Skeletal muscle tissue (tissue), 4 donors: Measurements from ENCODE around the gene MRPS25. TPM values are rescaled to one million over a fixed set of nuclear protein-coding genes. Genes with fewer than 3 reads are reported as not detected.
A peak's percentile ranks its signal among the peaks of the same experiment; 100 is the strongest.

Experiments used
- H3K27ac ChIP-seq: one replicate; pipeline ENCODE4 v1.7.0; 2013; ENCODE audit warnings: mild to moderate bottlenecking, low read depth, low read length, inconsistent platforms
- H3K27me3 ChIP-seq, 3 donors: one replicate each; pipeline ENCODE4 v1.7.0; 2013; ENCODE audit warnings: low read length in 3 of 3; ENCODE audit not compliant: control insufficient read depth in 3 of 3, insufficient read depth in 3 of 3
- H3K36me3 ChIP-seq, 3 donors: one replicate each; pipeline ENCODE4 v1.7.0; 2013; ENCODE audit warnings: low read length in 3 of 3; ENCODE audit not compliant: control insufficient read depth in 3 of 3, insufficient read depth in 3 of 3
- H3K4me1 ChIP-seq, 3 donors: one replicate each; pipeline ENCODE4 v1.7.0; 2013; ENCODE audit warnings: low read length in 3 of 3, mild to moderate bottlenecking in 3 of 3; ENCODE audit not compliant: control insufficient read depth in 3 of 3, insufficient read depth in 3 of 3
- H3K4me3 ChIP-seq, 3 donors: one replicate each; pipeline ENCODE4 v1.7.0; 2013; ENCODE audit warnings: low read length in 3 of 3
- H3K9ac ChIP-seq, 3 donors: one replicate each; pipeline ENCODE4 v1.7.0; 2013; ENCODE audit warnings: low read length in 3 of 3, mild to moderate bottlenecking in 3 of 3, moderate library complexity in 2 of 3, low read depth in 1 of 3
- H3K9me3 ChIP-seq, 3 donors: one replicate each; pipeline ENCODE4 v1.7.0; 2013; ENCODE audit warnings: low read length in 3 of 3; ENCODE audit not compliant: control insufficient read depth in 3 of 3
- total RNA-seq: library from RNA; depleted of rRNA; stranded (reverse); fragments of >200 nt; gene quantifications from one replicate; pipeline ENCODE4 v1.2.3, GENCODE V29; 2014
- donor health status: Osteomylitis.

The MRPS25 gene
- total RNA-seq, 1 donor from 2014 or later: 8.4 TPM

DNA sequence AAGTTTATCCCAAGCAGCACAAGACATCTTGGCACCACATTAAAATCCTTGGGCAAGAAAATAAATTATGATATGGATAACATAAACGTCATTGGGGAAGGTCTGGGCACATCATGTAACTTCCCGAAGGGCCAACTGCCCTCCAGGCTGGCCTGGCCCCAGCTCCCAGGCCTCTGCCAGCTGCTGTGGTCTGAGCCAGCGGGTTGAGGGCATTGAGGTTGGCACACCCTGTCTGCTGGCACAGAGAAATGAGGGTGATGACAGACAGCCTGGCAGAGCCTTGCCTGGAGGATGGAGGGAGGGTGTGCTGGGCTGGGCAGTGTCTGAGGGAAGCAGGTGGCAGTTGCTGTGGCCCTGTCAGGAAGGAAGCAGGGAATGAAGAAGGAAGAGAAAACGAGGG, 37.1 kb upstream of the MRPS25 start:
- Histone ChIP-seq H3K4me3 (peak overlapping the region in 1 of 3 donors; percentile 11), H3K27me3 (no peaks in the 10 kb centered on the region), H3K4me1 (peaks cover 30 to 42% (median 34%) of the 10 kb centered on the region in 3 donors), H3K36me3 (no peaks in the 10 kb centered on the region), H3K27ac (peak overlapping the region; percentile 84), H3K9ac (peak overlapping the region in 2 of 3 donors; percentile 60 to 66), H3K9me3 (no peaks in the 10 kb centered on the region)

- Histone ChIP-seq H3K27ac (peak overlapping the region; percentile 86), H3K9me3 (no peaks in the 10 kb centered on the region), H3K4me1 (peaks cover 30 to 42% (median 34%) of the 10 kb centered on the region in 3 donors), H3K9ac (peak overlapping the region; percentile 82 to 97 (median 97)), H3K36me3 (peaks cover 16 to 21% (median 19%) of the 10 kb centered on the region in 3 donors), H3K27me3 (no peaks in the 10 kb centered on the region), H3K4me3 (peak overlapping the region; percentile 99 to 100 (median 99))
These were observed 34.4 kb upstream of the MRPS25 start for GRCh38 chr3:15099364-15100098.

- H3K36me3 ChIP-seq: peaks cover 22 to 29% (median 25%) of the 10 kb centered on the region in 3 donors
- peak within 1 kb of the TSS; percentile 82 to 97 (median 97) for H3K9ac ChIP-seq
- peak within 1 kb of the TSS; percentile 99 to 100 (median 99) for H3K4me3 ChIP-seq
- H3K4me1 ChIP-seq: peaks cover 30 to 40% (median 34%) of the 10 kb centered on the region in 3 donors
- no peaks in the 10 kb centered on the region for H3K9me3 ChIP-seq
- H3K27me3 ChIP-seq: no peaks in the 10 kb centered on the region
- H3K27ac ChIP-seq: peak within 1 kb of the TSS; percentile 86
These were observed 33.6 kb upstream of the MRPS25 start, which contains the start of gene RBSN for GRCh38 chr3:15098503-15099363. TSS of gene RBSN (minus strand) at chr3:15099148. CDS start at chr3:15096120, 3,028 bp downstream.

- peaks cover 22 to 35% (median 25%) of the 10 kb centered on the region in 3 donors for H3K36me3 ChIP-seq
- peaks cover 25 to 31% (median 28%) of the 10 kb centered on the region in 3 donors for H3K4me1 ChIP-seq
- peak overlapping the region; percentile 86 for H3K27ac ChIP-seq
- no peaks in the 10 kb centered on the region for H3K27me3 ChIP-seq
- H3K9me3 ChIP-seq: no peaks in the 10 kb centered on the region
- peak overlapping the region; percentile 99 to 100 (median 99) for H3K4me3 ChIP-seq
- peak overlapping the region in 2 of 3 donors; percentile 97 for H3K9ac ChIP-seq
These were observed 32.8 kb upstream of the MRPS25 start for GRCh38 chr3:15097891-15098290.

- Histone ChIP-seq H3K9me3 (no peaks in the 10 kb centered on the region), H3K4me3 (no peak overlapping the region), H3K27ac (no peak overlapping the region), H3K27me3 (no peaks in the 10 kb centered on the region), H3K9ac (no peak overlapping the region), H3K4me1 (peaks cover 15 to 17% (median 15%) of the 10 kb centered on the region in 3 donors), H3K36me3 (peaks cover 24 to 45% (median 29%) of the 10 kb centered on the region in 3 donors)
These were observed 30.9 kb upstream of the MRPS25 start for GRCh38 chr3:15096046-15096445.

GRCh38 chr3:15094187-15094875, 29.2 kb upstream of the MRPS25 start:
- Histone ChIP-seq H3K9me3 (no peaks in the 10 kb centered on the region), H3K9ac (no peak overlapping the region), H3K27me3 (no peaks in the 10 kb centered on the region), H3K36me3 (peaks cover 29 to 51% (median 35%) of the 10 kb centered on the region in 3 donors), H3K4me3 (no peak overlapping the region), H3K4me1 (peaks cover 8 to 9% (median 9%) of the 10 kb centered on the region in 3 donors), H3K27ac (no peak overlapping the region)

DNA sequence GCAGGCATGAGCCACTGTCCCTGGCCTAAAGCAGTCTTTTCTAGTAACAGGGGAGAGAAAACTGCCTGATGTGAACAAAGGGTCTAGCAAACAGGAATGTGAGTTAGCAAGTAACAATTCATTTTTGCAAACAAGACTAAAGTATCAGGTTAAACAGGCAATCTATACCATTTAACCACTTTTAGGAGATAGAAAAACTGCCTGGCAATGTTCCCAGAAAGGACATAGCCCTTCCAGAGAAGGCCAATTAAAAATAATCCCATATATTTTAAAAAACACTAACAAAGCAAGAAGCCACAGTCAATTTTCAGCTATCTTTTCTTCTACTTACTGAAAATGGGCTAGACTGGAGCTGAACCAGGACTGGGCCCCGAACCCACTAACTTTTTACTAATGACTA, 27.6 kb upstream of the MRPS25 start:
- no peaks in the 10 kb centered on the region for H3K27me3 ChIP-seq
- H3K9ac ChIP-seq: no peak overlapping the region
- peaks cover 31 to 61% (median 35%) of the 10 kb centered on the region in 3 donors for H3K36me3 ChIP-seq
- no peak overlapping the region for H3K4me3 ChIP-seq
- H3K4me1 ChIP-seq: peaks cover 2 to 3% (median 2%) of the 10 kb centered on the region in 3 donors
- H3K9me3 ChIP-seq: no peaks in the 10 kb centered on the region
- H3K27ac ChIP-seq: no peak overlapping the region

GRCh38 chr3:15091575-15091974, 26.5 kb upstream of the MRPS25 start:
- peaks cover 31 to 66% (median 42%) of the 10 kb centered on the region in 3 donors for H3K36me3 ChIP-seq
- H3K9me3 ChIP-seq: no peaks in the 10 kb centered on the region
- H3K9ac ChIP-seq: no peak overlapping the region
- H3K4me3 ChIP-seq: no peak overlapping the region
- H3K27me3 ChIP-seq: no peaks in the 10 kb centered on the region
- H3K4me1 ChIP-seq: no peaks in the 10 kb centered on the region
- H3K27ac ChIP-seq: no peak overlapping the region

DNA sequence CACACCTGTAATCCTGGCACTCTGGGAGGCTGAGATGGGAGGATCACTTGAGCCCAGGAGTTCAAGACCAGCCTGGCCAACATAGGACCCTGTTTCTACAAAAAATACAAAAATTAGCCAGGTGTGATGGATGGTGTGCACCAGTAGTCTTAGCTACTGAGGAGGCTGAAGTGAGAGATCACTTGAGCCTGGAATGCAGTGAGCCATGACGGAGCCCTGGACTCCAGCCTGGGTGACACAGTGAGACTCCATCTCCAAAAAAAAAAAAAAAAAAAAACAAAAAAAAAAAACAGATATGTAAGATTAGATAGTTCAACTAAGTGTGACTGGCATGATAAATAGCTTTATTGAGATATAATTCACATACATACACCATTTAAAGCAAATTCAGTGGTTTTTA, 24.1 kb upstream of the MRPS25 start:
- Histone ChIP-seq H3K4me1 (no peaks in the 10 kb centered on the region), H3K9me3 (no peaks in the 10 kb centered on the region), H3K27me3 (no peaks in the 10 kb centered on the region), H3K27ac (no peak overlapping the region), H3K36me3 (peaks cover 25 to 63% (median 37%) of the 10 kb centered on the region in 3 donors), H3K4me3 (no peak overlapping the region), H3K9ac (no peak overlapping the region)
